T-helper 2 cell (primary cell): ENCODE measurements around the gene ZNF19.

ENCODE experiments used
- DNase-seq, 5 experiments: peaks; one replicate each; pipeline versions ENCODE4 v3.0.0 to v3.0.0-alpha.2; 2012 to 2022

Gene ZNF19

GRCh38 chr16:71440669-71441347, 48.3 kb downstream of the ZNF19 start:
- DNase-seq, result peak in 1 of 5 experiments; percentile 11

- no peak for DNase-seq
Measured at GRCh38 chr16:71439523-71439922, 49.6 kb downstream of the ZNF19 start.

GRCh38 chr16:71436473-71436872, 52.7 kb downstream of the ZNF19 start:
- DNase-seq, result no peak

GRCh38 chr16:71432906-71433305, 56.2 kb downstream of the ZNF19 start:
- no peak for DNase-seq

GRCh38 chr16:71431991-71432390, 57.1 kb downstream of the ZNF19 start:
- DNase-seq, result no peak

GRCh38 chr16:71431176-71431575, 57.9 kb downstream of the ZNF19 start:
- DNase-seq, result no peak

GRCh38 chr16:71430744-71431143, 58.4 kb downstream of the ZNF19 start:
- no peak for DNase-seq

GRCh38 chr16:71429581-71429980, 59.5 kb downstream of the ZNF19 start:
- no peak for DNase-seq

GRCh38 chr16:71428883-71429282, 60.2 kb downstream of the ZNF19 start:
- DNase-seq, result no peak

- no peak for DNase-seq
Measured at GRCh38 chr16:71428385-71428784, 60.7 kb downstream of the ZNF19 start.

- no peak for DNase-seq
Measured at GRCh38 chr16:71426880-71427615, 62.1 kb downstream of the ZNF19 start.

GRCh38 chr16:71426069-71426879, 62.9 kb downstream of the ZNF19 start:
- DNase-seq, result peak in 1 of 5 experiments; percentile 73

GRCh38 chr16:71425746-71426068, 63.4 kb downstream of the ZNF19 start:
- DNase-seq, result no peak

- DNase-seq, result no peak
Measured at GRCh38 chr16:71424626-71425025, 64.5 kb downstream of the ZNF19 start.

GRCh38 chr16:71423865-71424264, 65.3 kb downstream of the ZNF19 start:
- DNase-seq, result no peak
